ENCODE data around the gene SULT6B1. TPM values are rescaled to one million over a fixed set of nuclear protein-coding genes. Genes with fewer than 3 reads are reported as not detected.

Gene SULT6B1
- polyA plus RNA-seq, 3 donors, result not detected

DNA sequence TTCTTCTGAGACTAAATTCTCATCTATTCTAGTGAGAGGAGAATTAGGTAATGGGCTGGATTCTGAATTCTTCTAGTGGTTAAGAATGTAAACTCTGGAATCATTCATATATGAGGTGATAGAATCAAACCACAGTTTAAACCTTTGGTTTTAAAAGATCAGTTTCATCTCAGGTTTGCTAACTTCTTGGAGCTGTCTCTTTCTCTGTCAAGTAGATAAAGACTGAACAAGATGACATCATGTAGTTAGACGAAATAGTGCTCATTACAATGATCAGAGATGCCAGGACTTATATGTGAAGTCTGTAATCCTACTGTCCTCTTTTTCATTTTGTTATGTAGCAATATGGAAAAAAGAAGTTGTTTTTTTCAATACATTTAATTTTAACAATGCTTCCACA, 12.7 kb upstream of the SULT6B1 start:
- Mint-ChIP-seq H3K4me1 (peaks cover 10% of the 10 kb centered on the region), H3K4me3 (no peak overlapping the region), H3K27ac (no peak overlapping the region), H3K9me3 (peaks cover 5 to 14% (median 6%) of the 10 kb centered on the region in 7 donors), H3K27me3 (ENCODE audit: low read depth in 3 of 3) (no peaks in the 10 kb centered on the region), H3K36me3 (peaks cover 43 to 47% of the 10 kb centered on the region in 2 donors)
- Histone ChIP-seq H3K9ac (ENCODE audit: insufficient read depth, low read length, poor library complexity, severe bottlenecking) (no peak overlapping the region), H3K36me3 (replicated peaks in 1 of 2; ENCODE audit: control insufficient read depth in 1 of 2, insufficient read depth in 2 of 2, low read length in 2 of 2) (peaks cover 43 to 60% of the 10 kb centered on the region in 2 donors), H3K79me2 (ENCODE audit: insufficient read depth, low read length) (peaks cover 78% of the 10 kb centered on the region), H3K4me3 (replicated peaks in 1 of 3; ENCODE audit: low read depth in 2 of 3, low read length in 3 of 3) (no peak overlapping the region), H2AFZ (ENCODE audit: insufficient read depth, low read depth, low read length, poor library complexity, severe bottlenecking) (no peak overlapping the region), H3K27me3 (ENCODE audit: control insufficient read depth in 2 of 2, insufficient read depth in 2 of 2, low read length in 2 of 2) (no peaks in the 10 kb centered on the region), H3K4me2 (replicated peaks; ENCODE audit: extremely low read depth, low read length, poor library complexity, severe bottlenecking) (no peak overlapping the region), H3K4me1 (ENCODE audit: control insufficient read depth in 1 of 2, insufficient read depth in 2 of 2, low read length in 2 of 2) (peaks cover 9 to 16% of the 10 kb centered on the region in 2 donors), H3K27ac (ENCODE audit: low read depth in 1 of 2, low read length in 2 of 2) (peak overlapping the region in 1 of 2 donors; percentile 60), H4K20me1 (ENCODE audit: insufficient read depth, low read length) (peaks cover 21% of the 10 kb centered on the region), H3K9me3 (replicated peaks in 1 of 2; ENCODE audit: control insufficient read depth in 1 of 2, insufficient read depth in 1 of 2, low read length in 2 of 2) (peaks cover 4 to 10% of the 10 kb centered on the region in 2 donors)
- WGBS (ENCODE audit: insufficient coverage), result no CpG with 5 or more reads among the region's 1 CpG
- intact Hi-C loops (cut with micrococcal nuclease), result no loop called here
- no peak for DNase-seq
- TF ChIP-seq, protein P1, sequence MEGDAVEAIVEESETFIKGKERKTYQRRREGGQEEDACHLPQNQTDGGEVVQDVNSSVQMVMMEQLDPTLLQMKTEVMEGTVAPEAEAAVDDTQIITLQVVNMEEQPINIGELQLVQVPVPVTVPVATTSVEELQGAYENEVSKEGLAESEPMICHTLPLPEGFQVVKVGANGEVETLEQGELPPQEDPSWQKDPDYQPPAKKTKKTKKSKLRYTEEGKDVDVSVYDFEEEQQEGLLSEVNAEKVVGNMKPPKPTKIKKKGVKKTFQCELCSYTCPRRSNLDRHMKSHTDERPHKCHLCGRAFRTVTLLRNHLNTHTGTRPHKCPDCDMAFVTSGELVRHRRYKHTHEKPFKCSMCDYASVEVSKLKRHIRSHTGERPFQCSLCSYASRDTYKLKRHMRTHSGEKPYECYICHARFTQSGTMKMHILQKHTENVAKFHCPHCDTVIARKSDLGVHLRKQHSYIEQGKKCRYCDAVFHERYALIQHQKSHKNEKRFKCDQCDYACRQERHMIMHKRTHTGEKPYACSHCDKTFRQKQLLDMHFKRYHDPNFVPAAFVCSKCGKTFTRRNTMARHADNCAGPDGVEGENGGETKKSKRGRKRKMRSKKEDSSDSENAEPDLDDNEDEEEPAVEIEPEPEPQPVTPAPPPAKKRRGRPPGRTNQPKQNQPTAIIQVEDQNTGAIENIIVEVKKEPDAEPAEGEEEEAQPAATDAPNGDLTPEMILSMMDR (IDR thresholded peaks at IDR 0.05), result no peak

DNA sequence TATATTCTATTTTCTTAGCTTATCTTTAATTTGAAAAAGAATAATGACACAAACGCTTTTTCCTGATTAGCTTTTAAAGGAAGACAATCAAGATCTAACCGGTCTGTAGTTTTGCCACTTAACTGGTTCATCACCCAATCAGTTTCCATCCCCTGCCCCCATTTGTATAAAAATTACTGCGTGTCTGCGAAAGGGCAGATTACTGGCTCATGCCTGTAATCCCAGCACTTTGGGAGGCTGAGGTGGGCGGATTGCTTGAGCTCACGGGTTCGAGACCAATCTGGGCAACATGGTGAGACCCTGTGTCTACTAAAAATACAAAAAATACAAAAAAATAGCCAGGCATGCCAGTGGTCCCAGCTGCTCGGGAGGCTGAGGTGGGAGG, 10.2 kb upstream of the SULT6B1 start:
- Mint-ChIP-seq H3K27ac (peak overlapping the region in 1 of 7 donors; percentile 6), H3K36me3 (peaks cover 21 to 23% of the 10 kb centered on the region in 2 donors), H3K4me1 (peaks cover 11% of the 10 kb centered on the region), H3K9me3 (peaks cover 0 to 5% (median 2%) of the 10 kb centered on the region in 7 donors), H3K27me3 (ENCODE audit: low read depth in 3 of 3) (no peaks in the 10 kb centered on the region), H3K4me3 (no peak overlapping the region)
- no peaks in the 10 kb centered on the region for H3K27me3 ChIP-seq (ENCODE audit: control insufficient read depth in 2 of 2, insufficient read depth in 2 of 2, low read length in 2 of 2)
- H2AFZ ChIP-seq (ENCODE audit: insufficient read depth, low read depth, low read length, poor library complexity, severe bottlenecking), result no peak overlapping the region
- H3K27ac ChIP-seq (ENCODE audit: low read depth in 1 of 2, low read length in 2 of 2), result no peak overlapping the region
- no peak overlapping the region for H3K9ac ChIP-seq (ENCODE audit: insufficient read depth, low read length, poor library complexity, severe bottlenecking)
- intact Hi-C loops (cut with micrococcal nuclease), result loop anchor here (5.0 kb wide), 1 partner anchor 34 kb away; the partner anchor contains the start of genes CEBPZ (in 2 of the 2) and NDUFAF7 (in 2 of the 2)
- H3K9me3 ChIP-seq (replicated peaks in 1 of 2; ENCODE audit: control insufficient read depth in 1 of 2, insufficient read depth in 1 of 2, low read length in 2 of 2), result peaks cover 0 to 3% of the 10 kb centered on the region in 2 donors
- DNase-seq, result no peak
- peaks cover 9 to 21% of the 10 kb centered on the region in 2 donors for H3K4me1 ChIP-seq (ENCODE audit: control insufficient read depth in 1 of 2, insufficient read depth in 2 of 2, low read length in 2 of 2)
- peaks cover 19% of the 10 kb centered on the region for H4K20me1 ChIP-seq (ENCODE audit: insufficient read depth, low read length)
- TF ChIP-seq, protein P1 (IDR thresholded peaks at IDR 0.05), result no peak
- peaks cover 26 to 35% of the 10 kb centered on the region in 2 donors for H3K36me3 ChIP-seq (replicated peaks in 1 of 2; ENCODE audit: control insufficient read depth in 1 of 2, insufficient read depth in 2 of 2, low read length in 2 of 2)
- H3K4me3 ChIP-seq (replicated peaks in 1 of 3; ENCODE audit: low read depth in 2 of 3, low read length in 3 of 3), result no peak overlapping the region
- H3K79me2 ChIP-seq (ENCODE audit: insufficient read depth, low read length), result peaks cover 61% of the 10 kb centered on the region
- WGBS (ENCODE audit: insufficient coverage), result 100% methylated on average over 1 of the region's 8 CpGs
- no peak overlapping the region for H3K4me2 ChIP-seq (replicated peaks; ENCODE audit: extremely low read depth, low read length, poor library complexity, severe bottlenecking)

Data from CD14-positive monocyte (primary cell).